Karpas-422 (cell line): ENCODE data around the gene KCNQ1. TPM values are rescaled to one million over a fixed set of nuclear protein-coding genes. Genes with fewer than 3 reads are reported as not detected.

Source experiments
- DNase-seq: peaks from one replicate; pipeline ENCODE4 v3.0.0-alpha.2; 2015
- H2AFZ ChIP-seq: fragments of 200-600 bp; sonication (generic); 2 replicates; pipeline ENCODE4 v1.6.1; 2014; ENCODE audit warnings: antibody characterized with exemption, low read length, mixed read lengths
- H3K27ac ChIP-seq: fragments of 200-600 bp; sonication (generic); 2 replicates; pipeline ENCODE4 v1.5.1; 2014; ENCODE audit warnings: mild to moderate bottlenecking, low read length, moderate library complexity
- H3K27me3 ChIP-seq: fragments of 200-600 bp; sonication (generic); 2 replicates; pipeline ENCODE4 v1.6.1; 2014; ENCODE audit warnings: low read length, mixed read lengths
- H3K36me3 ChIP-seq: fragments of 200-600 bp; sonication (generic); 2 replicates; pipeline ENCODE4 v1.6.1; 2014; ENCODE audit warnings: low read length, mixed read lengths; ENCODE audit not compliant: insufficient read depth
- H3K4me1 ChIP-seq: fragments of 200-600 bp; sonication (generic); 2 replicates; pipeline ENCODE4 v1.6.1; 2014; ENCODE audit warnings: mild to moderate bottlenecking, low read length, mixed read lengths
- H3K4me2 ChIP-seq: fragments of 200-600 bp; sonication (generic); 2 replicates; pipeline ENCODE4 v1.6.1; 2014; ENCODE audit warnings: low read length, low read depth, mild to moderate bottlenecking; ENCODE audit not compliant: poor library complexity, severe bottlenecking
- H3K4me3 ChIP-seq: fragments of 200-600 bp; sonication (generic); 2 replicates; pipeline ENCODE4 v1.5.1; 2014; ENCODE audit warnings: mild to moderate bottlenecking, antibody characterized with exemption, low read length, mixed read lengths
- H3K79me2 ChIP-seq: fragments of 200-600 bp; sonication (generic); 2 replicates; pipeline ENCODE4 v1.6.1; 2014; ENCODE audit warnings: mild to moderate bottlenecking, low read length, mixed read lengths
- H3K9ac ChIP-seq: fragments of 200-600 bp; sonication (generic); 2 replicates; pipeline ENCODE4 v1.6.0; 2014; ENCODE audit warnings: low read length
- H3K9me2 ChIP-seq: fragments of 200-600 bp; sonication (generic), shearing (Covaris generic); replicated peaks from 2 replicates; pipeline ENCODE4 v1.6.0; 2014; ENCODE audit warnings: mild to moderate bottlenecking, low read length, moderate library complexity; ENCODE audit not compliant: insufficient read depth
- H3K9me3 ChIP-seq: fragments of 300-700, 200-600 bp; sonication (generic); 2 replicates; pipeline ENCODE4 v1.6.1; 2014; ENCODE audit warnings: low read length, mixed read lengths
- H4K20me1 ChIP-seq: fragments of 200-600 bp; sonication (generic); 2 replicates; pipeline ENCODE4 v1.6.1; 2014; ENCODE audit warnings: mild to moderate bottlenecking, antibody characterized with exemption, low read length, low read depth; ENCODE audit not compliant: insufficient read depth
- total RNA-seq: library from RNA; depleted of rRNA; stranded (reverse); fragments of >200 nt; shearing (Covaris generic); gene quantifications from 2 replicates; pipeline ENCODE4 v1.2.3, GENCODE V29; 2014; ENCODE audit warnings: low replicate concordance

KCNQ1 gene
- total RNA-seq, 1 experiment from 2014 or later, result not detected

- no peak overlapping the region for H3K4me2 ChIP-seq
- no peak overlapping the region for H3K9ac ChIP-seq
- H3K9me2 ChIP-seq, result no peaks in the 10 kb centered on the region
- DNase-seq, result no peak
- H3K27me3 ChIP-seq, result no peaks in the 10 kb centered on the region
- H3K4me1 ChIP-seq, result peaks cover 1% of the 10 kb centered on the region; the same call in 1 of the 2 replicates
- H3K36me3 ChIP-seq, result no peaks in the 10 kb centered on the region
- no peak overlapping the region for H3K4me3 ChIP-seq
- H3K9me3 ChIP-seq, result no peaks in the 10 kb centered on the region
- no peak overlapping the region for H2AFZ ChIP-seq
- H4K20me1 ChIP-seq, result no peaks in the 10 kb centered on the region
- no peaks in the 10 kb centered on the region for H3K79me2 ChIP-seq
- no peak overlapping the region for H3K27ac ChIP-seq
Observed at GRCh38 chr11:2510626-2511402, 66.0 kb downstream of the KCNQ1 start.

GRCh38 chr11:2511421-2512369, 66.9 kb downstream of the KCNQ1 start:
- Histone ChIP-seq H3K79me2 (no peaks in the 10 kb centered on the region), H3K9me2 (no peaks in the 10 kb centered on the region), H3K27ac (no peak overlapping the region), H2AFZ (no peak overlapping the region), H3K9me3 (no peaks in the 10 kb centered on the region), H4K20me1 (no peaks in the 10 kb centered on the region), H3K36me3 (no peaks in the 10 kb centered on the region), H3K9ac (no peak overlapping the region), H3K4me1 (no peaks in the 10 kb centered on the region), H3K4me2 (no peak overlapping the region), H3K27me3 (no peaks in the 10 kb centered on the region), H3K4me3 (no peak overlapping the region)
- DNase-seq, result no peak

GRCh38 chr11:2512431-2513407, 67.9 kb downstream of the KCNQ1 start:
- no peak overlapping the region for H3K27ac ChIP-seq
- H3K9ac ChIP-seq, result no peak overlapping the region
- no peak for DNase-seq
- no peaks in the 10 kb centered on the region for H3K27me3 ChIP-seq
- H3K36me3 ChIP-seq, result no peaks in the 10 kb centered on the region
- H3K9me2 ChIP-seq, result no peaks in the 10 kb centered on the region
- no peak overlapping the region for H3K4me2 ChIP-seq
- no peaks in the 10 kb centered on the region for H3K79me2 ChIP-seq
- H3K4me1 ChIP-seq, result no peaks in the 10 kb centered on the region
- no peaks in the 10 kb centered on the region for H4K20me1 ChIP-seq
- no peak overlapping the region for H3K4me3 ChIP-seq
- H2AFZ ChIP-seq, result no peak overlapping the region
- no peaks in the 10 kb centered on the region for H3K9me3 ChIP-seq

GRCh38 chr11:2513441-2513840, 68.6 kb downstream of the KCNQ1 start:
- Histone ChIP-seq H3K79me2 (no peaks in the 10 kb centered on the region), H3K9ac (no peak overlapping the region), H3K9me3 (no peaks in the 10 kb centered on the region), H3K27ac (no peak overlapping the region), H3K4me1 (no peaks in the 10 kb centered on the region), H3K36me3 (no peaks in the 10 kb centered on the region), H3K9me2 (no peaks in the 10 kb centered on the region), H3K27me3 (no peaks in the 10 kb centered on the region), H4K20me1 (no peaks in the 10 kb centered on the region), H3K4me3 (no peak overlapping the region), H2AFZ (no peak overlapping the region), H3K4me2 (no peak overlapping the region)
- DNase-seq, result no peak

DNA sequence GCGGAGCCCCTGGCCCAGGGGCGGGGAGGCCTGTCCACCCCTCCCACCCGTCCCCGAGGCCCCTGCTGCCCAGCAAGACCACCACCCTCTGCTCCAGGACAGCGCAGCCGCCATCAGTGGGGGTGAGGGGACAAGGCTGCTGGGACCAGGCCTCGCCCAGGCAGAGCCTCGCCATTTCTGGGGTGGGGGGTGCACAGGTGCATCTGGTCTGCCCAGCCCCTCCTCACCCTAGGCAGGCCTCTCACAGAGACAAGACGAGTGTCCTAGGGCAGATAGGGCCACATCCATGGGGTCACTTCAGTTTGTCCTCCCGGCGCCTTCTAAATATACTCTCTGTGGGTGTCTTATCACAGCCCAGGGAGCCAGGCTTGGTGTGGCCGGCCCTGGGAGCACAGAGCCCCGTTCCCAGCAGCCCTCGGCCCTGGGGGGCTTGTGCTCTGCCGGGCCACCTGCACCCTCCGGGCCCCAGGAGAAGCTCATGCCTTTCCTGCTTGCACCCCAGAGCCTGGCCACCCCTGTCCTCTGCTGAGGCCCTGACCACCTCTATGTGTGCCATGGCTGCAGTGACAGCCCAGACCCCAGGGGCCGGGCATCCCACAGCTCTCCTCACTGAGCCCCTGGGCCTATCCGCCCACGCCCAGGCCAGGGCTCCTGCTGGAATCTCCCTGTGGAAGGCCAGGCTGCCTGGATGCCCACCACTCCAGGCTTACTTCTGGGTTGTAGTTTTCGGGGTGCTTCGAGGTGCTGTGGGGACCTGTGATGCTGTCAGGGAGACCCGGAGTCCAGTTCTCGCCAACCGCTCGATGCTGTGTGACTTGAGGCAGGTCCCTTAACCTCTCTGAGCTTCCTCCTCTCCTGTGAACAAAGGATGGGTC, 70.8 kb downstream of the KCNQ1 start:
- no peaks in the 10 kb centered on the region for H3K4me1 ChIP-seq
- no peaks in the 10 kb centered on the region for H3K9me3 ChIP-seq
- DNase-seq, result no peak
- no peak overlapping the region for H3K4me3 ChIP-seq
- H3K27me3 ChIP-seq, result no peaks in the 10 kb centered on the region
- no peak overlapping the region for H3K9ac ChIP-seq
- no peak overlapping the region for H3K27ac ChIP-seq
- no peaks in the 10 kb centered on the region for H3K9me2 ChIP-seq
- no peaks in the 10 kb centered on the region for H3K36me3 ChIP-seq
- H2AFZ ChIP-seq, result no peak overlapping the region
- no peak overlapping the region for H3K4me2 ChIP-seq
- no peaks in the 10 kb centered on the region for H4K20me1 ChIP-seq
- no peaks in the 10 kb centered on the region for H3K79me2 ChIP-seq

DNA sequence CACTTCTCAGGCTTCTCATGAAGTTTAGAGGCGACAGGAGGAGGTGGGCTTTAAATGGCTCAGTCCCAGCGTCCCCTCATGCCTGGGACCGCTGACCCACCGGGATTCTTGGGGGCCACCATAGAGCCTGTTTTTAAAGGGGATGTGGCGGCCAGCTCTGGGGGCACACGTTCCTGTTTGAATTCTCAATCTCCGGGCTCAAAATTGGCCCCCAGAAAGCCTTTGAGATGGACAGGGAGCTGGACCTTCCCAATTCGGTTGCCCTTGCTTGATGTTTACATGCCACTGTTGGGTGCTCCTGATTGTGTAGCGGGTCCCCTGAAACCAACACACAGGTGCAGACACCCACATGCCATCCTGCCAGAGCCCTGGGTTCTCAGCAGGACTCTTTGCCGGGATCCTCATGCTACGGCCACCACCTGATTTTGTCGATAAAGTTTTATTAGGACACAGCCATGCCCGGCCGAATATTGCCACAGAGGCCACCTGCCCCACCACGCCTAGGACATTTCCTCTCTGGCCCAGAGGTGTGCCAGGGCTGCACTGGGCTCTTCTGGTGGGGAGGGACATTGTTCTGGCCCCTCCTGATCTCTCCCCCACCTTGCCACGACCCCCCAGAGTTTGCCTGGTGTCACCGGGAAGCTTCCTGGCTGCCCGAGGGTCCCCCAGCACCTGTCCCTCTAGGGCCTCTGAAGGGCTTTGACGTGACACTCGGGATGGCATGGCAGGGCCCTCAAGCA, 71.6 kb downstream of the KCNQ1 start:
- Histone ChIP-seq H3K27me3 (no peaks in the 10 kb centered on the region), H3K36me3 (no peaks in the 10 kb centered on the region), H3K9ac (no peak overlapping the region), H3K9me2 (no peaks in the 10 kb centered on the region), H3K79me2 (no peaks in the 10 kb centered on the region), H4K20me1 (no peaks in the 10 kb centered on the region), H3K4me1 (no peaks in the 10 kb centered on the region), H3K9me3 (no peaks in the 10 kb centered on the region), H3K4me2 (no peak overlapping the region), H2AFZ (no peak overlapping the region), H3K4me3 (no peak overlapping the region), H3K27ac (no peak overlapping the region)
- no peak for DNase-seq

DNA sequence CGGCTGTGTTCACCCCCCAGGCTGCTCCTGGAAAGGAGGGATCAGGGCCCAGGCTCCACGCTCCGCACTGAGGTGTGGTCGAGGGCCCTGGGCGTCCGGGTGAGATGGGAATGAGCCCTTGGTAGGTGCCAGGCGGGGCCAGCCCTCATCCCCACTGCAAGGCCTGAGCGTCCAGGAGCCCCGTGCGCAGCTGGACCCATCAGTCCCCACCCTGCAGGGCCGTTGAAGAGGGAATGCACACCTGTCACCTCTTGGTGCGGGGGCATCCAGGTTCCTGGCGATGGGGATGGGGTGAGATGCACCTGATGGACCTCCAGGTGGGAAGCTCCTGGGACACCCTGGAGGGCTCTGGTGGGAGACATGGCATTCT, 72.2 kb downstream of the KCNQ1 start:
- H3K9me3 ChIP-seq, result no peaks in the 10 kb centered on the region
- no peaks in the 10 kb centered on the region for H4K20me1 ChIP-seq
- H3K27me3 ChIP-seq, result no peaks in the 10 kb centered on the region
- H3K9me2 ChIP-seq, result no peaks in the 10 kb centered on the region
- H2AFZ ChIP-seq, result no peak overlapping the region
- H3K4me2 ChIP-seq, result no peak overlapping the region
- no peaks in the 10 kb centered on the region for H3K4me1 ChIP-seq
- H3K36me3 ChIP-seq, result no peaks in the 10 kb centered on the region
- H3K4me3 ChIP-seq, result no peak overlapping the region
- H3K79me2 ChIP-seq, result no peaks in the 10 kb centered on the region
- DNase-seq, result no peak
- H3K27ac ChIP-seq, result no peak overlapping the region
- no peak overlapping the region for H3K9ac ChIP-seq
